Measurements from ENCODE around the gene DCTPP1. TPM values are rescaled to one million over a fixed set of nuclear protein-coding genes. Genes with fewer than 3 reads are reported as not detected.
A peak's percentile ranks its signal among the peaks of the same experiment; 100 is the strongest.

The DCTPP1 gene
- total and polyA plus RNA-seq, 2 experiments from 2014 or later: 43.0 to 85.2 TPM

GRCh38 chr16:30444231-30445148, 14.7 kb upstream of the DCTPP1 start:
- Histone ChIP-seq H3K27me3 (no peaks in the 10 kb centered on the region), H3K27ac (peak overlapping the region; percentile 93), H3K4me1 (ENCODE audit: low read depth) (no peaks in the 10 kb centered on the region), H3K36me3 (peaks cover 4% of the 10 kb centered on the region), H3K4me3 (peak overlapping the region; percentile 85), H3K9me3 (ENCODE audit: low read depth) (no peaks in the 10 kb centered on the region)
- no peak for DNase-seq (ENCODE audit: low read depth in 1 of 2, low spot score in 1 of 2)
- TF ChIP-seq, protein P1, sequence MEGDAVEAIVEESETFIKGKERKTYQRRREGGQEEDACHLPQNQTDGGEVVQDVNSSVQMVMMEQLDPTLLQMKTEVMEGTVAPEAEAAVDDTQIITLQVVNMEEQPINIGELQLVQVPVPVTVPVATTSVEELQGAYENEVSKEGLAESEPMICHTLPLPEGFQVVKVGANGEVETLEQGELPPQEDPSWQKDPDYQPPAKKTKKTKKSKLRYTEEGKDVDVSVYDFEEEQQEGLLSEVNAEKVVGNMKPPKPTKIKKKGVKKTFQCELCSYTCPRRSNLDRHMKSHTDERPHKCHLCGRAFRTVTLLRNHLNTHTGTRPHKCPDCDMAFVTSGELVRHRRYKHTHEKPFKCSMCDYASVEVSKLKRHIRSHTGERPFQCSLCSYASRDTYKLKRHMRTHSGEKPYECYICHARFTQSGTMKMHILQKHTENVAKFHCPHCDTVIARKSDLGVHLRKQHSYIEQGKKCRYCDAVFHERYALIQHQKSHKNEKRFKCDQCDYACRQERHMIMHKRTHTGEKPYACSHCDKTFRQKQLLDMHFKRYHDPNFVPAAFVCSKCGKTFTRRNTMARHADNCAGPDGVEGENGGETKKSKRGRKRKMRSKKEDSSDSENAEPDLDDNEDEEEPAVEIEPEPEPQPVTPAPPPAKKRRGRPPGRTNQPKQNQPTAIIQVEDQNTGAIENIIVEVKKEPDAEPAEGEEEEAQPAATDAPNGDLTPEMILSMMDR (IDR thresholded peaks at IDR 0.05; ENCODE audit: low read depth, low read length): no peak

DNA sequence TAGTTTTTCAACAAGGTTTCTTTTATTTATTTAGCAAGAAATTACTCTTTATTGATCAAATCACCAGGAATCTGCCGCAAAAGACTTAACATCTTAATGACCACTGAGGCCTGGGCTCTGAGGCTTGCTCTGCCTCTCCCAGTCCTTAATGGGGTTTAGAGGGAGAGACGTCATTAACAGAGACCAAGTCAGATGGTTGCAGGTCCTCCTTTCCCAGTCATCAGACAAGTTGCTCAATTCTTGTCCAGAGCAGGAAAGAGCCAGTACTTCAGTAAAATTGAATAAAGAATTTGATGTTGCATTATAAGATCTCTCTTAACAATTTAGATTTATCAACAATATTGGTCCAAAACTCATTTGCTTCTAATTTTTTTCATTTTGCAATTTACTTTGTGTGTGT, 13.8 kb upstream of the DCTPP1 start:
- Histone ChIP-seq H3K36me3 (peaks cover 4% of the 10 kb centered on the region), H3K4me3 (no peak overlapping the region)
- TF ChIP-seq, protein P1 (IDR thresholded peaks at IDR 0.05; ENCODE audit: low read depth, low read length): no peak

GRCh38 chr16:30439720-30440348, 10.0 kb upstream of the DCTPP1 start:
- Histone ChIP-seq H3K9me3 (ENCODE audit: low read depth) (no peaks in the 10 kb centered on the region), H3K4me1 (ENCODE audit: low read depth) (no peaks in the 10 kb centered on the region), H3K27ac (no peak overlapping the region), H3K36me3 (peaks cover 4% of the 10 kb centered on the region), H3K27me3 (no peaks in the 10 kb centered on the region), H3K4me3 (no peak overlapping the region)
- TF ChIP-seq, protein P1 (IDR thresholded peaks at IDR 0.05; ENCODE audit: low read depth, low read length): no peak
- no peak for DNase-seq (ENCODE audit: low read depth in 1 of 2, low spot score in 1 of 2)

More for the DNA sequence above, 13.8 kb upstream of the DCTPP1 start:
- Histone ChIP-seq H3K4me1 (ENCODE audit: low read depth) (no peaks in the 10 kb centered on the region), H3K27ac (no peak overlapping the region), H3K27me3 (no peaks in the 10 kb centered on the region), H3K9me3 (ENCODE audit: low read depth) (no peaks in the 10 kb centered on the region)
- no peak for DNase-seq (ENCODE audit: low read depth in 1 of 2, low spot score in 1 of 2)

- Histone ChIP-seq H3K27me3 (no peaks in the 10 kb centered on the region), H3K4me3 (no peak overlapping the region), H3K4me1 (ENCODE audit: low read depth) (no peaks in the 10 kb centered on the region), H3K36me3 (peaks cover under 1% of the 10 kb centered on the region), H3K27ac (no peak overlapping the region), H3K9me3 (ENCODE audit: low read depth) (no peaks in the 10 kb centered on the region)
- no peak for DNase-seq (ENCODE audit: low read depth in 1 of 2, low spot score in 1 of 2)
- TF ChIP-seq, protein P1 (IDR thresholded peaks at IDR 0.05; ENCODE audit: low read depth, low read length): no peak
Observed at GRCh38 chr16:30438835-30439234, 9.0 kb upstream of the DCTPP1 start.

DNA sequence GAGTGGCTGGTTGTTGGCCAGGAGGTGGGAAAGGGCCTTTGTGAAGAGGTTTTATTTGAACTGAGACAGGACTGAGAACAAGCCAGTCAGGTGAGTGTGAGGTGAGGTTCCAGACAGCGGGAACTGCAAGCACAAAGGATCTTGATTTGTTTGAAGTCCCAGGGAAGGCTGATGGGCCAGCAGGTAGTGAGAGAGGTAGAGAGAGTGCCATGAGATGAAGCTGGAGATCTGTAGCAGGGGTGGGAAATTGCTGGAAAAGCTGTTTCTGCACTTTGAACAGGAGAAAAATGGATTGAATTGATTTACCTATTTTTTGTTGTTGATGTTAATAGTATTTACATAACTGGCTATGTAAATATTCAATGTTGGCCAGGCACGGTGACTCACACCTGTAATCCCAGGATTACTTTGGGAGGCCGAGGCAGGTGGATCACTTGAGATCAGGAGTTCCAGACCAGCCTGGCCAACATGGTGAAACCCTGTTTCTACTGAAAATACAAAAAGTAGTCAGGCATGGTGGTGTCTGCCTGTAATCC, 7.7 kb upstream of the DCTPP1 start:
- no peaks in the 10 kb centered on the region for H3K4me1 ChIP-seq (ENCODE audit: low read depth)
- H3K36me3 ChIP-seq: no peaks in the 10 kb centered on the region
- TF ChIP-seq, protein P1 (IDR thresholded peaks at IDR 0.05; ENCODE audit: low read depth, low read length): no peak
- H3K27me3 ChIP-seq: no peaks in the 10 kb centered on the region
- H3K4me3 ChIP-seq: no peak overlapping the region
- no peak for DNase-seq (ENCODE audit: low read depth in 1 of 2, low spot score in 1 of 2)
- no peak overlapping the region for H3K27ac ChIP-seq
- H3K9me3 ChIP-seq (ENCODE audit: low read depth): no peaks in the 10 kb centered on the region

All from cardiac muscle cell (in vitro differentiated cells and primary cell).